ENCODE measurements around the gene IFT122.

IFT122 gene

DNA sequence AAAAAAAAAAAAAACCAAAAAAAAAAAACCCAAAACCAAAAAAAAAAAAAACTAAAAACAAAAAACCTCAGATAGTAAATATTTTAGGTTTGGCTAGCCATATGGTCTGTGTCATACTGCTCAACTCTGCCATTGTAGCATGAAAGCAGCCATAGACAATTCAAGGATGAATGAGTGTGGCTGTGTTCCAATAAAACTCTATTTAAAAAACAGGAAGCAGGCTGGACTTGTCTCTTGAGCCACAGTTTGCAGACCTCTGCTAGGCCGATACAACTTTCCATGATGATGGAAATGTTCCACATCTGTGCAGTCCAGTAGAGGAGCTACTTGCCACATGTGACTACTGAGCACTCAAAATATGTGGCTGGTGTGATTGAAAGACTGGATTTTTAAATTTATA, 22.7 kb upstream of the IFT122 start:
- no peak for DNase-seq

DNA sequence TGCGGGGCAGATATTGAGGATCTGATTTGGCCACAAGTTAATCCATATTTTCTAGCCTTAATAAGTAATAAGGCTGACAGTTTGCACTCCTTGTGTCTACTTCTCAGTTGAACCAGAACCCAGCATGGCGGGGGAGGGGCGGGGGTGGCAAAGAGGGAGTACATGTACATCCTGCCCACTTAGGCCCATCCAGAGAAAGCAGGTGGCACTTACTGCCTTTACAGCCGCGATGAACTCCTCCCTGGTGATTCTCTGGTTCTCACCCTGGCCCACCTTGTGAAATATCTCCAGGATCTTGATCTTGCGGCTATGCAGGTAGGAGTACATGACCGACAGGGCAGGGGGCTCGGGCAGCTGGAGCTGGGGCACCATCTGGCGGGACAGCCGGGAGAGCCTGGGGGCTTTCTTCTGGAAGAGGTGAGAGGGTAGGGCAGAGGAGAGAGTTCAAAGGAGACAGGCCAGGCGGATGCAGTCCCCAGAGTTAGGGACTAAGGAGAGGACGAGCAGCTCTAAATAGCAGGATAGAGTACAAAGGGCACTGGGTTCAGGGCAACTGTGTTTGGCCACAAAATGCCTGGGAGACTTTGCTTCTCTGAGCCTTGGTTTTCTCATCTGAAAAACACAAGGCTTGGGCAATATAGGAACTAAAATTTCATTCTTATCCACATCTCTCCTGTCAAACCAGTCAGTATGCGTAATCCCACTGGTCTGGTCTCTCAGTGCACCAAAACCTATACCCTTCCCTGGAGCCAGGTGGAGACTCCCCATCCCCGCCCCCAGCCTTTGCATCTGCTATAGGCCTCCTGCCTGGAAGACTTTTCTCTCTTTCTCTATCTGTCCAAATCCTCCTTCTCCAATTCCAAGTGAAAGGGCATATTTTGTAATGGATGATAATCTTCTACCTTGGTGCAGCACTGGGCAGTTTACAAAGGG, 21.7 kb upstream of the IFT122 start:
- no peak for DNase-seq

DNA sequence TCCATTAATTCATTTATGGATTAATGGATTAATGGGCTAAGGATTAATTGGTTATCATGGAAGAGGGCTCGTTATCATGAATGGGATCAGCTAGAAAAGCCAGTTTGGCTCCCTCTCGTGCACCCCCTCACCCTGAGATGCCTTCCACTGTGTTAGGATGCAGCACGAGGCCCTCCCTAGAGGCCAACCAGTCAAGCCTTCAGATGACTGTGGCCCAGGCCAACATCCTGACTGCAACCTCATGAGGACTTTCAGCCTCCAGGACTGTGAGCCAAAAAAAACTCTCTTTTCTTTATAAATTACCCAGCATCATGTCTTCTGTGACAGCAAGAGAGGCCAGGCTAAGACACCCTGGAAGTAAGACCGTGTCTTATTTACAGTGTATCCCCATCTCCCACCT, 20.5 kb upstream of the IFT122 start:
- DNase-seq = no peak

DNA sequence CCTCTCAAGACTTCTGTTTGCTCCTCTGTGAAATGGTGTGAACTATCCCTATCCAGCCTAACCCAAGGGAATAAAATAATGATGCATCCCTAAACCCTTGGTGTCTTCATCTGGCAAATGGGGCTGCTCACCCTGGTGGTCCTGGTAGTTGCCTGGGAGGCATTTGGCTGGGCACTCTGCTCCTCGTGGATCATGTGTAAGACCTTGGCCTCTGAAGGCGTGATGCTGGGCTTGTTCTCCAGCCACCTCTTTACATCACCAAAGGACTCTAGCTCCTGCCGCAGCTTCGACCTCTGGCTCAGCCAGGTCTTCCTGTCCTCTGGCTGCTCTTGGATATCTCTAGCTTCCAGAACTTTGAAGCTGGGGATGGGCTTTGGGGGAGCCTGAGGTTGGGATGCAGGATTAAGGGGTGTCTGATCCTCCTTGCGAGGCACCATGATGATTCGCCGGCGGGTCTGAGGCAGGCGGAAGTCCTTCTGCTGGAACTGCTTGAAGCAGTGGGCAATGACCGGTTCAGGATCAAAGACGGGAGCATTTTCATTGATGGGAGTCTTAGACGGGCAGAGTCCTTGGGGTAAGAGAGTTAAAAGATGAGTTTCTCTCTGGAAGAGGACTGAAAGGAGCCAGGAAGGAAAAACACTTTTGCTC, 18.7 kb upstream of the IFT122 start:
- no peak for DNase-seq

DNA sequence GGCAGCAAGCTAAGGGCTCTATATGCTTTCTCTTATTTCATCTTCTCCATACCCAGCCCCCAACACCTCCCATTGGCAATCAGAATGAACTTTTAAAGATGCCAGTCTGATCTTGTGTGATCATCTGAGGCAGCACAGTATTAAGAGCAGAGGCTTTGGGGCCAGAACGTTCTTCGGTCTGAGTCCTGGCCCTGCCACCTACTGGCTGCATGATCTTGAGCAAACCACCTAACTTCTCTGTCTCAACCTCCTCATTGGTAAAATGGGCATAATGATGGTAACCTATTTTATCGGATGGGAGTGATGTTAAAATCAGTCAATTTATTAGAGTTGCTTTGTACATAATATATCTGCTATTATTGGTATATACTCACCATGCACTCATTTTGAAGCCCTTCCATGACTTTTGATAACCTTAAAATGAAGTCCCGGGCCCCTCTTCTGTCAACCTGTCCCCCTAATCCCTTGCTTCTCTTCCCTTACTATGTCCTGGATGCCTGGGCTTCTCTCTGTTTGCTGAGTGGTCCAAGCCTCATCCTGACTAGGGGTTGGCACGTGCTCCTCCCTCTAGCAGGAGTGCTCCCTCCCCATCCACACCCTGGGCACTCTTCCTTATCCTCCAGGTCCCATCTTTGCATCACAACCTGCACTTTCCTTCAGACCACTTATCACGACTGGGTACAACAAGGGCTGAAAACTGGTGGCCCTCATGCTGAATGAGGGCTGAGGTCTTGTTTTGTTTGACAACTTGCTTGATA, 17.9 kb upstream of the IFT122 start:
- no peak for DNase-seq

DNA sequence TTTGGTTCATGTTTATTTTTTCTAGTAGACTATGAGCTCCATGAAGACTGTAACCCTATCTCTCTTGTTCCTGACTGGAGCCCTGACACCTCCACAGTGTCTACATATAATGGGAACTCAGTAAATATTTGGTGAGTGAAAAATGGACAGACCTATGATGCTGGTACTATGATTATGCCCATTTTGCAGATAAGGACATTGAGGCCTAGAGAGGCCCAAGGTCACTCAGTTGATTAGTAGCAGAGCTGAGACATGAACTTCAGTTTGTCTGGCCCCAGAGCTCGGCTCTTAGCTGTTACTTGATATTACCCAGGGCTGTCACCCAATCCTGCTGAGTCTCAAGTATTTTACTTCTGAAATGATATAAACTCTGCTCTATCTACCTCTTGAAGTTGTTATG, 17.1 kb upstream of the IFT122 start:
- DNase-seq = no peak

DNA sequence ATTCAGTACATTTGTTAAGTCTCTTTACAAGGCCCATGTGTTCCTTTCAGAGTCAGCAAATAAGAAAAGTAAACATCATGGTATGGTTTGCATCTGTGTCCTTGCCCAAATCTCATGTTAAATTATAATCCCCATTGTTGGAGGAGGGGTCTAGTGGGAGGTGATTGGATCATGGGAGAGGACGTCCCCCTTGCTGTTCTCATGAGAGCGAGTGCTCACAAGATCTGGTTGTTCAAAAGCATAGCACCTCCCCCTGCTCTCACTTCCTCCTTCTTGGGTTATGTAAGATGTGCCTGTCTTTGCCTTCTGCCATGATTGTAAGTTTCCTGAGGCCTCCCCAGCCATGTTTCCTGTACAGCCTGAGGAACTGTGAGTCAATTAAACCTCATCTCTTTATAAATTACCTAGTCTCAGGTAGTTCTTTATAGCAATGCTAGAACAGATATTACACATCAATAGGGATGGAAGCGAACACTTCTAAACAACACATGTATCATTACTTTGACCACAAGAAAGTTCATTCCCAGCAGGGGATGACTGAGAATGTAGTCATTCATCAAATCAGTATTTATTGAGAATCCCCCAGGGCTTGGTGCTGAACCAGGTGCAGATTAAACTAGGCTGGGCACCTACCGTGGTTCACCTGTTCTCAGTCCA, 15.7 kb upstream of the IFT122 start:
- DNase-seq = no peak

DNA sequence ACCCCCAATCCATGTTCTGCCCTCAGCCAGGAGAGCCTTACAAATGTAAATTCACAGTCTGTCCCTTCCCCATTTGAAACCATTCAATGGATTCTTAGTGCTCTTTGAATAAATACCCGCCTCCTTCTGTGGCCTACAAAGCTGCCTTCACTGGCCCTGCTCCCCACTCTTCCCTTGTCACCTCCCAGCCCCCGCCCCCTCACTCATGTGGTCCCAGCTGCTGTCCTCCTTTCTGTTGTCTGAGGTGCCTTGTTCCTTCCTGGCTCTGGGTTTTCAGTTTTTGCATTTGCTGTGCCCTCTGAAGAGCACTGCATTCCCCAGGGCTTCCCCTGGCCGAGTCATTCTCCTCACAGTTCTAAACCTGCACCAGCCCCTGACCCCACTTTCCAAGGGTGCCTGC, 14.8 kb upstream of the IFT122 start:
- no peak for DNase-seq

DNA sequence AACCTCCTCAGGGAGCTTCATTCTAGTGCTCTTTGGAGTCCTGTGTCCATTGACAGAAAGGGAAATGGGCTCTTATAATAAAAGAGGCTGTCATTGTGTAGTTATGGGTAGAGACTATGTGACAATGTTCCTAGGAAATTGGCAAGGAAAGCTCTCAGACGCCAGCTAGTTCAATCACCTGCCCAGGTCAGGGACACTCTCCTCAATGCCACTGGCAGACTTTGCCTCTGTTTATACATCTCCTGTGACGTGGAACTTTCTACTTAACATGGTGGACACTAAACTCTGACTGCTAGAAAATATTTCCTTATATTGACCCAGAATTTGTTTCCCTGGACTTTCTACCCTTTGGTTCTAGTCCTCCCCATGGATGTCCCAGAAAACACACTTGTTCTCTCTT, 14.4 kb upstream of the IFT122 start:
- DNase-seq = no peak

DNA sequence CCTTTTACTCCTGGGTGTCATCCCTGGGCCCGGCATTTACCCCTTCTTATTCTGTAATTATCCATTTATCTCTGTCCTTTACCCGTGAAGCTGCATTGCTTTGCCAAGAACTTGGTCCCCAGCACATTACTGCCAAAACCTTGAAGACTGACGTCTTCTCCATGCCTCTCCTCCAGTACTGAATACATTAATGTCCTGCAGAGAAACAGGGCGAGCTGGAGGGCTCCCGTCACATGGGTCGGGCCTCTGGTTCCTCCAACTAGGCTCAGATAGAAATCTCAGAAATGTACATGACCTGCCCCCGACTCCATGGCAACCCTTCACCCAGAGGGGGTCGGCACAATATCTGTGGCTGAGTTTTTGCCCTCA, 12.0 kb upstream of the IFT122 start:
- DNase-seq = peak; percentile 36

DNA sequence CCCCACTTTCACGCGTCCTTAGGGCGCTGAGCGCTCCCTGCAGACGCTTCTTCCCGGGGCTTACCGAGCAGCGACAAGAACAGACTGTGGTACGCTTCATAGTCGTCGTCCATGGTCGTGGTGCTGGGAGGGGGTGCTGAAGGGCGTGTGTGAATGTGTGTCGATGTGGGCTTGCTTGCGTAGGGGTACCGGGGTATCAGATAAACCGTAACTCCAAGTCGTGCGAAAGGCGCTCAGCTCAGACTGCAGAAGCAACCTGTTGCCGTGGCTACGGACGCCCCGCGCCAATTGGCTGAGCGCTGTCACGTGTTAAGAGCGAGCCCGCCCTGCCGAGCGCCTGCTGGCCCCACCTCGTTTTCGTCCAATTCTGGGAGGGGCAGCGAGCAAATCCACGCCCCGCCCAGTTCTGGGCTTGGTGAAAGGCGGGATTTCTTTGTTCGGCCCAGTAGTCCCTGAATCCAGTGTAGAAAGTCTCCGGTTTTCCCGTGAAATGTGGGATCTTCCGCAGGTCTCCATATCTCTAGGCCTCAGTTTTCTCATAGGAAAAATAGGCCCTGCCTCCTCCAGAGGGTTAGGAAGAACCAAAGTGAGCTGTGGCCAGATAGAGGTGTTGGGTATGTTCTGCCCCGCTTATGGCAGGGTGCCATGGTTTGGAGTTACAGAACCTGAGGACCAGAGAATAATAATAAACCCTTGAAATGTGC, 11.5 kb upstream of the IFT122 start, which contains the start of gene EFCAB12:
Gene EFCAB12 (minus strand): TSS at position 261 of the 704 bp plus-strand sequence. CDS start 148 bp downstream, at position 113.
- DNase-seq = peak; percentile 99

DNA sequence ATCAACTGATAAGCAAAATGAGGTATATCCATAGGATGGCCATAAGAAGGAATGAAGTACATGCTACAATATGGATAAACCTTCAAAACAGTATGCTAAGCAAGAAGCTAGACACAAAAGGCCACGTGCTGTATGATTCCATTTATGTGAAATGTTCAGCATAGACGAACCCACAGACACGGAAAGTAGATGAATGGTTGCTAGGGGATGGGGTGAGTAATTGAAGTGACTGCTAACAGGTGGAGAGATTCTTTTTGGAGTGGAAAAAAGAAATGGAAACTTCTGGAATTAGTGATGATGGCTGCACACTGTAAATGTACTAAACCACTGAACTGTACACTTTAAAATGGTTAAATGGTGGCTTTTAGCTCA, 11.0 kb upstream of the IFT122 start:
- DNase-seq = no peak

DNA sequence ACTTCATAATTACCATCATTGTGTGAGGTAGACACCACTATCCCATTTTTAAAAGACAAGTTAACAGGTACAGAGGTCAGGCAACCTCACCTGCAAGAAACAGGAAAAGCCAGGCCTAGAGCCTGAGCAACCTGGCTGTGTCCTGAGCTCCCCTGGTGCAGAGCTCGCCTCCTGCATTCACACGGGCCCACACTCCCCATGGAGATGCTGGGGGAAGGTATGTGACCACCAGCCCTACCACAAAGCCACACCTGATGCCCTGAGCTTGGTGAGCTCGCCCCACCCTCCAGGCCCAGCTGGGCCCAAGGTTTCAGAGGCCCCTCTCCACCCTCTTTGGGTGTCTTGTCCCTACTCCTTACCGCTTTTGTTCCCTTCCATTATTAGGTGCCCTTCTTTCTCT, 10.4 kb upstream of the IFT122 start:
- no peak for DNase-seq

DNA sequence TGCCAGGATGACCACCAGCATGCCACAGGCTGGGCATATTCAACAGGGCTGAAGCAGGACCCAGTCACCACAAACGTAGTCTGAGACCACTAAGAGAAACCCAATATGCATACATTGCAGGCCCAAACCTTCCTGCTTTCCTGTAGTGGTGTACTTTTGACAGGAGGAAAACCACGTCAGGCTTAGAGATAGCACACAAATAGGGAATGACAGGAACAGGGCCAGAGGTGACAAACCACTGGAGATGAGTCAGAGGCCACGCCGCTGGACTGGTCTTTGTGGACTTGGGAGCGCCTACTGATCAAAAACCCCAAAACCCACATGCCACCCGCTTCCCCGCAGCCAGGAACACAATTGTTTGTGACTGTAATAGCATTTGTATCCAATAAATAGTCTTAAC, 8.0 kb upstream of the IFT122 start:
- no peak for DNase-seq

DNA sequence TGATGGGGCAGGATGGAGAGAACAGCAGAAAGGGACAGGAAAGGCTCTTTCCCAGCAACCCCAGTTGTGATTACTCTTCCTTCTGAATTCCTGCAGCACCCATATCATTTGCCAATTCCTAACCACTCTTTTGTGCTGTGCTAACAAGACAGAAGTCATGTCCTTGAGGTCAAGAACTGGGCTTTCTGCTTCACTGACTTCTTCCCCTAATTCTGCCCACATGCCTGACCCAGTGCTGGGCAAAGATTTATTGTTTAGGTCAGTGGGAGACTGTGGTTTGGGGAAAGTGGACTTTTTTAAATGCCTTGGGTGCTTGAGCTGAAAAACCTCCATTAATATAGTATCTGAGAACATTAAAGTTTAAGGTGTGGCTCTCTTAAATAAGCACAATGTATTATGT, 7.4 kb upstream of the IFT122 start:
- DNase-seq = no peak

DNA sequence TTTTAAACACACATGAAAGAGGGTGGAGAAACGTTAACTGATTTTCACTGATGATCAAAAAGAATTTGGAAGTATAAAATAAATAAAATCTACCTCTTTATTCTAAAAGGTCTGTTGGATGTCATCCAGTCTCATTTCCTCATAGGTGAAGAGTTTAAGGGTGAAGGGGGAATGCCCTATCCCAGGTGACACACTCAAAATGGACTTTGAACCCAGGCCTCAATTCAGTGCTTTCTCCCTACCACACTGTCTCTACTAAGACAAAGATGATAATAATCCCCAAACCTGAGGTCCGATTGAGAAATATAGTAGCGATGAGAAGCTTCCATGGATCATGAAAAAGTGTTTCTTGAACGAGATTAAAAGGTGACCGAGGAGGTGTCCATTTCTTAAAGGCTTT, 6.5 kb upstream of the IFT122 start:
- no peak for DNase-seq

DNA sequence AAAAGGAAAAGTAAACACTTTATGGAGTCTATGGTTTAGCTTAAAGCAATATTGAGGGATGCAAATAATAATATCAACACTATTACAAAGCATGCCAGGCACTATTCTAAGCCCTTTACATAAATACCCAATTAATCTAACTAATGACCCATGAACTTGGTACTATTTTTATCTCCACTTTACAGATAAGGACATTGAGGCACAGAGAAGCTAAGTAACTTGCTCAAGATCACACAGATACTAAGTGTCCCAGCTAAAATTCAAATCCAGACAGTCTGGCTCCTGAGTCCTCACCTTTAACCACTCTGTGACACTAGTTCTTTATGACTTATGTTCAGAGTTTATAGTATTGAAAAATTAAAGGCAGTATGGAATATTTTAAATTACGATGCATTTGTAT, 5.9 kb upstream of the IFT122 start:
- DNase-seq = no peak

DNA sequence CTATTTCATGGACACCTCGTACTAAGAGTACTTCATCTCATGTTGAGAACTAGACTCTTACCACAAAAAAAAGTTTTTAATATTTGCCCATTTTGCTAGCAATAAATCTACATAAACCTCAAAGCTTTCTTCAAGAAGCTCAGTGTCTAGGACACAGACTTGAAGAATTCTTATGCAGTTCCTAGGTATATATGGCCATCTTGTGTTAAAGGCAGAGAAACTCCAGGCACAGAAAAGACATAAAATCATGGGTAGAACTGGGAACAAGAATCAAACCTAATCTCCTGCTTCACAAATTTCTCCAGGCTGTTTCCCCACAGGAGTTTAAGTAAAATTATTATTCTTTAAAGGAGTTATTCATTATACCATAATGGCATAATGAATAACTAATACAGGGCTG, 4.7 kb upstream of the IFT122 start:
- DNase-seq = no peak

DNA sequence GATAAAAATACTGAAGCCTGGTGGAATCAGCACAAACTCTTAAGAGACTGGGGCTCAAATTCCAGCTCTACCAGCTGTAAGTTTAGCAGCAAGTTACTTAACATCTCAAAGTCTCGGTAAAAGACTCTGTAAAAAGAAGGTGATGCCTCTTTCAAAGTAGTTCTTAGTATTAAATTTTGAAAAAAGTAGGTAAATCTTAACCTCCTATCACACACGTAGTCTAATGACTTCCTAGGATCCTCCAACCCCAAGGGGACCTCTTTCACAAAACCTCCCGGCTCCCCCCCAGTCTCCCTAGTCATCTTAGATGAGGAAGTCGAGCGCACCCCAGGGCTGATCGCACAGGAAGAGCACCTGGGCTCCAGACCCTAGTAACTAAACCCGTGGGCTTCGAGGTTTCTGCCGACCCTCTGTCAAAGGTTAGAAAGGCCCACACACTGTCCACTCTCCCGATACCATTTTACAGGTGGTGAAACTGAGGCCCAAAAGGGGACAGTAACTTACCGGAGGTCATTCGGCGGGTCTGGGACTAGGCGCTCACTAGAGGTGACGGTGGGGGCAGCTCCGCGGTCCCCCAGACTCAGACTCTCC, 703 bp upstream of the IFT122 start:
- DNase-seq = peak; percentile 58

DNA sequence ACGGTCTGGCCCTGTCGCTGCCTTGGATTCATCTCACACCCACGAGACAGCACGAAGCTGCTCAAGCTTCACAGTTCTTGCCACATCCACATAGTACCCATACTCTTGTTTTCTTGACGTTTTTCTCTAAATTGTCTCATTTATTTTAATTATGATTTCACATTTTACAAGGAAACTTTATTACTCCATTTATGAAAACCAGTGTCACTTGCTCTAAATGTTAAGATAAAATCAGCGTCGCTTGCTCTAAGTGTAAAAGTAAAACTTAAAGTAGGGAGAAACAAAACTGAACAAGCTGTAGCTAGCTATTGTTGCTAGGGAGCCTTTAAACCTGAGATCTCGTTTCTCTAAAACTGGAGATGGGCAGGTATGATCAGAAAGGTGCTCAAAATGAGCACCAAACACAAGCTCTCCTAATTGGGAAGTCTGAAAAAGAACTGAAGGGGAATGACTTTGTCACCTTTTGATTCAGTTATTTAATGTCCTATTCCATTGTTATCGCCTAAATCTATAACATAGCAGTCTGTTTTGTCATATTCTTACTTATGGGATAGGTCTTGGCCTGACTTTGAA, 680 bp downstream of the IFT122 start:
- peak; percentile 46 for DNase-seq

DNA sequence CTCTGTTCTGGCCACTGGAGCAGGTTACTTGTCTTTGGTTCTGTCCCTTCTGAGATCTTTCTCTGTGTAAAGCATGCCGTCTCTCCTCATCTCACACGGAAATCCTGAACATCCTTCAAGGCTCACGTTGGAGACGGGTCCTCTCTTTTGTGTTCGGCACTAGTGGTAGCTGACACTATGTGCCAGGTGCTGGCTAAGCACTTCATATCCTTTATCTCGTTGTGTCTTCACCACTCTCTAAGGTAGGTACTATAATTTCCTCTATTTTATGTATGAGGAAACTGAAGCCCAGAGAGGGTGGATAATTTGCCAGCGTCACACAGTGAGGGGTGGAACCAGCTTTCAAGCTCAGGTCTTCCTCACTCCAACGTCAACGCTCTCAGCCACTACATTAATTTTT, 1.2 kb downstream of the IFT122 start:
- peak; percentile 24 for DNase-seq

DNA sequence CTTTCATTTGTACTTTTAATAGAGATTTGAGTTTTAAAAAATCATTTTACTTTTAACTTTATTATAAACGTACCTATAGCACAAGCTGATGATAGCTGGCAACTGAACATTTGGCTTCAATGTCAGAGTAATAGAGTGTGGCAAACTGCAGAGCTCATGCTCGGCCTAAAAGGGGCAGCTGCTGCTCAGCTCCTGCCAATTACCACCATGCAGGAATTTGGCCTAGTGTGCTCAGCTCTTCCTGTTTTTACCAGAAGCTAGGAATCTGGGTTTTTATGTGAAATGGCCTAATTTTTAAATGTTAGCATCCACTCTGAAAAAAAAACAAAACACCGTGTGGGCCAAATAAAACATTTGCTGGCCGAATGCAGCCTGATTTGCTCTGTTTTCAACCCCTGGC, 1.8 kb downstream of the IFT122 start:
- DNase-seq = peak; percentile 41

Data from NCI-H1105 treated with DMSO at 0.1 percent for 48 hours (cell line).